Smooth muscle cell (in vitro differentiated cells): ENCODE data around the gene COL21A1. TPM values are rescaled to one million over a fixed set of nuclear protein-coding genes. Genes with fewer than 3 reads are reported as not detected.

Experiments used
- DNase-seq: peaks from one replicate; lab custom pipeline; 2025; ENCODE audit not compliant: unreplicated experiment; lab: John Stamatoyannopoulos, UW
- H2AFZ ChIP-seq: fragments of 200-600 bp; sonication (generic); 2 replicates; pipeline ENCODE4 v1.6.0; 2016; ENCODE audit warnings: antibody characterized with exemption, low read depth, mild to moderate bottlenecking
- H3F3A ChIP-seq: fragments of 200-600 bp; sonication (generic); 2 replicates; pipeline ENCODE4 v1.6.0; 2017; ENCODE audit warnings: antibody characterized with exemption, low read depth
- H3K27ac ChIP-seq: fragments of 200-600 bp; sonication (generic); 2 replicates; pipeline ENCODE4 v1.5.1; 2016; ENCODE audit warnings: low read depth, mild to moderate bottlenecking
- H3K27me3 ChIP-seq: fragments of 200-600 bp; sonication (generic); 2 replicates; pipeline ENCODE4 v1.6.1; 2016; ENCODE audit warnings: low read depth, mild to moderate bottlenecking
- H3K36me3 ChIP-seq: fragments of 200-600 bp; sonication (generic); 2 replicates; pipeline ENCODE4 v1.5.1; 2016; ENCODE audit warnings: low read depth
- H3K4me1 ChIP-seq: fragments of 200-600 bp; sonication (generic); 2 replicates; pipeline ENCODE4 v1.5.1; 2016; ENCODE audit warnings: low read depth
- H3K4me2 ChIP-seq: fragments of 200-600 bp; sonication (generic); 2 replicates; pipeline ENCODE4 v1.6.0; 2016; ENCODE audit warnings: mild to moderate bottlenecking
- H3K4me3 ChIP-seq: fragments of 200-600 bp; sonication (generic); 2 replicates; pipeline ENCODE4 v1.5.1; 2016; ENCODE audit warnings: mild to moderate bottlenecking
- H3K79me2 ChIP-seq: fragments of 200-600 bp; sonication (generic); 2 replicates; pipeline ENCODE4 v1.6.0; 2016; ENCODE audit warnings: low read depth, mild to moderate bottlenecking
- H3K9ac ChIP-seq: fragments of 200-600 bp; sonication (generic); 2 replicates; pipeline ENCODE4 v1.6.0; 2016; ENCODE audit warnings: low read depth
- H3K9me3 ChIP-seq: fragments of 200-600 bp; sonication (generic); replicated peaks from 2 replicates; pipeline ENCODE4 v1.5.1; 2016; ENCODE audit warnings: low read depth
- H4K20me1 ChIP-seq: fragments of 200-600 bp; sonication (generic); 2 replicates; pipeline ENCODE4 v1.6.0; 2016; ENCODE audit warnings: low read depth
- CTCF ChIP-seq: fragments of 200-600 bp; sonication (generic); IDR thresholded peaks from 2 replicates; pipeline ENCODE4 v1.5.1; 2017; ENCODE audit warnings: borderline replicate concordance, mild to moderate bottlenecking, antibody characterized with exemption; ENCODE audit not compliant: insufficient read depth, poor library complexity, severe bottlenecking
- WGBS: methylation state at CpG from one replicate; pipeline ENCODE4 v1.1.7; 2016; ENCODE audit warnings: low lambda C conversion rate; 5-methylcytosine and 5-hydroxymethylcytosine counted together
- polyA plus RNA-seq: library from polyadenylated mRNA; unstranded; fragments of >200 nt; fragmentation: Nextera tagmentation; extraction: Ambion mirVana; gene quantifications from 2 replicates; pipeline ENCODE4 v1.2.1, GENCODE V29; 2016
- total RNA-seq: library from RNA; depleted of rRNA; stranded (reverse); fragments of >200 nt; gene quantifications from 2 replicates; pipeline ENCODE4 v1.2.3, GENCODE V29; 2014

COL21A1 gene
- total and polyA plus RNA-seq, 2 experiments from 2014 or later, result 5.8 to 8.2 TPM

- Histone ChIP-seq H3F3A (no peaks in the 10 kb centered on the region), H3K27ac (no peak overlapping the region), H3K36me3 (no peaks in the 10 kb centered on the region), H2AFZ (no peak overlapping the region), H3K27me3 (no peaks in the 10 kb centered on the region), H3K9me3 (no peaks in the 10 kb centered on the region), H3K4me1 (no peaks in the 10 kb centered on the region), H3K4me2 (no peak overlapping the region), H3K79me2 (no peaks in the 10 kb centered on the region), H3K9ac (no peak overlapping the region), H4K20me1 (no peaks in the 10 kb centered on the region), H3K4me3 (no peak overlapping the region)
- no peak for TF ChIP-seq CTCF
- DNase-seq, result no peak
Measured at GRCh38 chr6:56109149-56109548, 138.2 kb downstream of the COL21A1 start.

- Histone ChIP-seq H3K4me3 (no peak overlapping the region), H3K27ac (no peak overlapping the region), H3K27me3 (no peaks in the 10 kb centered on the region), H3K79me2 (no peaks in the 10 kb centered on the region), H3K9ac (no peak overlapping the region), H4K20me1 (no peaks in the 10 kb centered on the region), H3K9me3 (no peaks in the 10 kb centered on the region), H3K4me1 (peaks cover 8% of the 10 kb centered on the region), H3F3A (no peaks in the 10 kb centered on the region), H2AFZ (peak overlapping the region; percentile 55), H3K4me2 (peak overlapping the region; percentile 54), H3K36me3 (no peaks in the 10 kb centered on the region)
- TF ChIP-seq CTCF, result no peak
- WGBS, result 19% methylated on average over 1 of the region's 1 CpG
- no peak for DNase-seq
Measured at GRCh38 chr6:56106231-56106630, 141.1 kb downstream of the COL21A1 start.

GRCh38 chr6:56104591-56104990 lies 142.8 kb downstream of the COL21A1 start:
- no peaks in the 10 kb centered on the region for H3K79me2 ChIP-seq
- H4K20me1 ChIP-seq, result no peaks in the 10 kb centered on the region
- H2AFZ ChIP-seq, result no peak overlapping the region
- H3F3A ChIP-seq, result no peaks in the 10 kb centered on the region
- H3K4me1 ChIP-seq, result peaks cover 9% of the 10 kb centered on the region
- DNase-seq, result no peak
- H3K4me2 ChIP-seq, result no peak overlapping the region
- no peaks in the 10 kb centered on the region for H3K9me3 ChIP-seq
- no peak overlapping the region for H3K9ac ChIP-seq
- no peak overlapping the region for H3K4me3 ChIP-seq
- no peak for TF ChIP-seq CTCF
- H3K27me3 ChIP-seq, result no peaks in the 10 kb centered on the region
- WGBS, result 79% methylated on average over 2 of the region's 2 CpGs
- no peaks in the 10 kb centered on the region for H3K36me3 ChIP-seq
- no peak overlapping the region for H3K27ac ChIP-seq

- no peak overlapping the region for H2AFZ ChIP-seq
- H3K79me2 ChIP-seq, result no peaks in the 10 kb centered on the region
- no peaks in the 10 kb centered on the region for H3K36me3 ChIP-seq
- H4K20me1 ChIP-seq, result no peaks in the 10 kb centered on the region
- H3K9me3 ChIP-seq, result no peaks in the 10 kb centered on the region
- no peak overlapping the region for H3K4me3 ChIP-seq
- H3K27me3 ChIP-seq, result no peaks in the 10 kb centered on the region
- DNase-seq, result no peak
- H3K27ac ChIP-seq, result peak overlapping the region; percentile 88
- H3K9ac ChIP-seq, result no peak overlapping the region
- WGBS, result 78% methylated on average over 1 of the region's 1 CpG
- no peaks in the 10 kb centered on the region for H3F3A ChIP-seq
- H3K4me2 ChIP-seq, result no peak overlapping the region
- TF ChIP-seq CTCF, result no peak
- peaks cover 9% of the 10 kb centered on the region for H3K4me1 ChIP-seq
Measured at GRCh38 chr6:56102216-56102615, 145.2 kb downstream of the COL21A1 start.
